Measurements from ENCODE around the gene RASSF3.

DNA sequence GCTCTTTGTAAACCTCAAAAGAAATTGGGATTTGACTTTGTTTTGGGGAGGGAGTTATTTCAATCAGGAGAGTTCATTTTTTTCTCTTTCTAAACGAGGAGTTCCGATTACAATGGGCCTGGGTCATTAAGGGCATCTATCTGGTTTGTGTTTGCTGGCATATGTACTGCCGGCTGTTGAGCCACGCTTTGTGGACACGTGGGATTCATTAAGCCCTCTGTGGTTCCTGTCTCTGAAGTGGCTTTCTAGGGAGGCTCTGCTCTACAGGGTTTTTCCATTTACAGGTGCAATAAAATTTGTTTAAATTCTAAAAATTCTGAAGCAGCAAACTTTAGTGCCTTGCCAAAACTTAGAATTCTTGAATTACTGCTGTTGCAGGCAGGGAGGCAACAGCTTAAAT, 91.0 kb downstream of the RASSF3 start:
- TF ChIP-seq, protein P1, sequence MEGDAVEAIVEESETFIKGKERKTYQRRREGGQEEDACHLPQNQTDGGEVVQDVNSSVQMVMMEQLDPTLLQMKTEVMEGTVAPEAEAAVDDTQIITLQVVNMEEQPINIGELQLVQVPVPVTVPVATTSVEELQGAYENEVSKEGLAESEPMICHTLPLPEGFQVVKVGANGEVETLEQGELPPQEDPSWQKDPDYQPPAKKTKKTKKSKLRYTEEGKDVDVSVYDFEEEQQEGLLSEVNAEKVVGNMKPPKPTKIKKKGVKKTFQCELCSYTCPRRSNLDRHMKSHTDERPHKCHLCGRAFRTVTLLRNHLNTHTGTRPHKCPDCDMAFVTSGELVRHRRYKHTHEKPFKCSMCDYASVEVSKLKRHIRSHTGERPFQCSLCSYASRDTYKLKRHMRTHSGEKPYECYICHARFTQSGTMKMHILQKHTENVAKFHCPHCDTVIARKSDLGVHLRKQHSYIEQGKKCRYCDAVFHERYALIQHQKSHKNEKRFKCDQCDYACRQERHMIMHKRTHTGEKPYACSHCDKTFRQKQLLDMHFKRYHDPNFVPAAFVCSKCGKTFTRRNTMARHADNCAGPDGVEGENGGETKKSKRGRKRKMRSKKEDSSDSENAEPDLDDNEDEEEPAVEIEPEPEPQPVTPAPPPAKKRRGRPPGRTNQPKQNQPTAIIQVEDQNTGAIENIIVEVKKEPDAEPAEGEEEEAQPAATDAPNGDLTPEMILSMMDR (optimal IDR thresholded peaks at IDR 0.05 in 1 of 3, IDR thresholded peaks at IDR 0.05 in 1 of 3, conservative IDR thresholded peaks at IDR 0.05 in 1 of 3; ENCODE audit: extremely low read depth in 1 of 3, insufficient read depth in 2 of 3, low read length in 3 of 3), result no peak
- no peak for TF ChIP-seq EZH2 (IDR thresholded peaks at IDR 0.05; ENCODE audit: low read length)

Data from keratinocyte (primary cell).